ENCODE data around the gene PTCH1.

DNA sequence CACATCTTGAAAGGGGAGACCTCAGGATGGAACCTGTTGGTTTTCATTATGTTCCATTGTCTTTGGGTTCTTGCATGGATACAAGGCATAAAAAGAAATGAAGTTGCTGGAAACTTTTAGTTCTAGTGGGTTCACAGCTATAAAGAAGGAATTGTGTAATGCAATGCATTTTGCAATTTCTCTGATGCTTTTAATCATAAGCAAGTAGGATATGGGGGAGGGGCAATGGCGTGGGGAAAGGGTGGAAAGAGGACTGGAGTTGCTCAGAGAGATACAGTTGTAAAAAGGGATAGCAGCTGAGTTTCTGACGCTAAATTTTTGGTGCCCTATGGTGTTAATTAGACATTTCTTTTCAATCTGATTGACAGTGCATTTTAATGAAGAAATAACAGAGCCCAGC, 110.7 kb downstream of the PTCH1 start:
- TF ChIP-seq CTCF (IDR thresholded peaks at IDR 0.05 in 2 of 3, conservative IDR thresholded peaks at IDR 0.05 in 1 of 3; ENCODE audit: control insufficient read depth in 2 of 3, extremely low read depth in 1 of 3, insufficient read depth in 1 of 3, low read depth in 3 of 3, low read length in 3 of 3) (no peak), BRCA1 (IDR thresholded peaks at IDR 0.05; ENCODE audit: low read depth, low read length) (no peak), NR2F1 (conservative IDR thresholded peaks at IDR 0.05) (no peak), JUND (IDR thresholded peaks at IDR 0.05; ENCODE audit: low read depth, low read length) (no peak), EZH2 (IDR thresholded peaks at IDR 0.05; ENCODE audit: borderline replicate concordance, control insufficient read depth, low read depth, low read length) (no peak), NRF1 (conservative IDR thresholded peaks at IDR 0.05; ENCODE audit: low read depth, low read length) (no peak), POLR2A (IDR thresholded peaks at IDR 0.05; ENCODE audit: low read depth, low read length) (no peak), RFX5 (IDR thresholded peaks at IDR 0.05; ENCODE audit: low read depth, low read length) (no peak), POLR2AphosphoS5 (IDR thresholded peaks at IDR 0.05; ENCODE audit: low read length) (no peak), ATF3 (IDR thresholded peaks at IDR 0.05; ENCODE audit: borderline replicate concordance, extremely low read depth, low read depth, low read length) (no peak), ELK1 (IDR thresholded peaks at IDR 0.05; ENCODE audit: low read depth, low read length) (no peak)
- TF ChIP-seq, protein P1, sequence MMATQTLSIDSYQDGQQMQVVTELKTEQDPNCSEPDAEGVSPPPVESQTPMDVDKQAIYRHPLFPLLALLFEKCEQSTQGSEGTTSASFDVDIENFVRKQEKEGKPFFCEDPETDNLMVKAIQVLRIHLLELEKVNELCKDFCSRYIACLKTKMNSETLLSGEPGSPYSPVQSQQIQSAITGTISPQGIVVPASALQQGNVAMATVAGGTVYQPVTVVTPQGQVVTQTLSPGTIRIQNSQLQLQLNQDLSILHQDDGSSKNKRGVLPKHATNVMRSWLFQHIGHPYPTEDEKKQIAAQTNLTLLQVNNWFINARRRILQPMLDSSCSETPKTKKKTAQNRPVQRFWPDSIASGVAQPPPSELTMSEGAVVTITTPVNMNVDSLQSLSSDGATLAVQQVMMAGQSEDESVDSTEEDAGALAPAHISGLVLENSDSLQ (IDR thresholded peaks at IDR 0.05): no peak
- TF ChIP-seq, protein P2, sequence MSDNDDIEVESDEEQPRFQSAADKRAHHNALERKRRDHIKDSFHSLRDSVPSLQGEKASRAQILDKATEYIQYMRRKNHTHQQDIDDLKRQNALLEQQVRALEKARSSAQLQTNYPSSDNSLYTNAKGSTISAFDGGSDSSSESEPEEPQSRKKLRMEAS (IDR thresholded peaks at IDR 0.05; ENCODE audit: low read depth, low read length): no peak
- TF ChIP-seq, protein P3, sequence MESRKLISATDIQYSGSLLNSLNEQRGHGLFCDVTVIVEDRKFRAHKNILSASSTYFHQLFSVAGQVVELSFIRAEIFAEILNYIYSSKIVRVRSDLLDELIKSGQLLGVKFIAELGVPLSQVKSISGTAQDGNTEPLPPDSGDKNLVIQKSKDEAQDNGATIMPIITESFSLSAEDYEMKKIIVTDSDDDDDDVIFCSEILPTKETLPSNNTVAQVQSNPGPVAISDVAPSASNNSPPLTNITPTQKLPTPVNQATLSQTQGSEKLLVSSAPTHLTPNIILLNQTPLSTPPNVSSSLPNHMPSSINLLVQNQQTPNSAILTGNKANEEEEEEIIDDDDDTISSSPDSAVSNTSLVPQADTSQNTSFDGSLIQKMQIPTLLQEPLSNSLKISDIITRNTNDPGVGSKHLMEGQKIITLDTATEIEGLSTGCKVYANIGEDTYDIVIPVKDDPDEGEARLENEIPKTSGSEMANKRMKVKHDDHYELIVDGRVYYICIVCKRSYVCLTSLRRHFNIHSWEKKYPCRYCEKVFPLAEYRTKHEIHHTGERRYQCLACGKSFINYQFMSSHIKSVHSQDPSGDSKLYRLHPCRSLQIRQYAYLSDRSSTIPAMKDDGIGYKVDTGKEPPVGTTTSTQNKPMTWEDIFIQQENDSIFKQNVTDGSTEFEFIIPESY (IDR thresholded peaks at IDR 0.05): no peak

Measured in GM12878 (cell line).